A673 (cell line): ENCODE results near the gene ZDHHC8.

Experiments used
- EZH2 ChIP-seq: fragments of 200-600 bp; sonication (generic); IDR thresholded peaks from 2 replicates; pipeline ENCODE4 v1.6.1; 2017; ENCODE audit warnings: borderline replicate concordance, low read depth, mild to moderate bottlenecking, mixed read lengths, antibody characterized with exemption, low read length; ENCODE audit not compliant: poor library complexity, severe bottlenecking
- TF ChIP-seq, protein P1 (sequence below): fragments of 300-800, 200-600 bp; sonication (generic); conservative IDR thresholded peaks from 2 replicates; pipeline ENCODE4 v1.5.1; 2017; ENCODE audit warnings: low read depth, mild to moderate bottlenecking, antibody characterized with exemption, low read length, moderate library complexity, mixed read lengths

DNA sequence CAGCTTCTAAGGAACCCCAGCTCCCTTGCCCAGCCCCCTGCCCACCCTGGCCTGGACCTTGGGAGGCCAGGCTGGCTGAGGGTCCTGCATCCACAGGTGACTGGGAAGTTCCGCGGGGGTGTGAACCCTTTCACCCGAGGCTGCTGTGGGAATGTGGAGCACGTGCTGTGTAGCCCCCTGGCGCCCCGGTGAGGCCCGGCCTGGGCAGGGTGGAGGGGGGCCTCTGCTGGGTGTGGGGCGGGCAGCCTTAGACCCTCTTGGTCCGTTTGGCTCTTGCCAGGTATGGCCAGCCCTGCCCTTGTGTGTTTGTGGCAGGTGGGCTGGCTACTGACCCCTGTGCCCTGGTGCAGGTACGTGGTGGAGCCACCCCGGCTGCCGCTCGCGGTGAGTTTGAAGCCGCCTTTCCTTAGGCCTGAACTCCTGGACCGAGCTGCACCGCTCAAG is 8.9 kb downstream of the ZDHHC8 start:
- TF ChIP-seq, protein P1, sequence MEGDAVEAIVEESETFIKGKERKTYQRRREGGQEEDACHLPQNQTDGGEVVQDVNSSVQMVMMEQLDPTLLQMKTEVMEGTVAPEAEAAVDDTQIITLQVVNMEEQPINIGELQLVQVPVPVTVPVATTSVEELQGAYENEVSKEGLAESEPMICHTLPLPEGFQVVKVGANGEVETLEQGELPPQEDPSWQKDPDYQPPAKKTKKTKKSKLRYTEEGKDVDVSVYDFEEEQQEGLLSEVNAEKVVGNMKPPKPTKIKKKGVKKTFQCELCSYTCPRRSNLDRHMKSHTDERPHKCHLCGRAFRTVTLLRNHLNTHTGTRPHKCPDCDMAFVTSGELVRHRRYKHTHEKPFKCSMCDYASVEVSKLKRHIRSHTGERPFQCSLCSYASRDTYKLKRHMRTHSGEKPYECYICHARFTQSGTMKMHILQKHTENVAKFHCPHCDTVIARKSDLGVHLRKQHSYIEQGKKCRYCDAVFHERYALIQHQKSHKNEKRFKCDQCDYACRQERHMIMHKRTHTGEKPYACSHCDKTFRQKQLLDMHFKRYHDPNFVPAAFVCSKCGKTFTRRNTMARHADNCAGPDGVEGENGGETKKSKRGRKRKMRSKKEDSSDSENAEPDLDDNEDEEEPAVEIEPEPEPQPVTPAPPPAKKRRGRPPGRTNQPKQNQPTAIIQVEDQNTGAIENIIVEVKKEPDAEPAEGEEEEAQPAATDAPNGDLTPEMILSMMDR, result no peak
- TF ChIP-seq EZH2, result no peak
